Common myeloid progenitor, CD34-positive (primary cell): ENCODE measurements around the gene KRTAP4-4. TPM values are rescaled to one million over a fixed set of nuclear protein-coding genes. Genes with fewer than 3 reads are reported as not detected.
"Not testable (repeated sequence)": the region's sequence is repeated elsewhere in the genome, so short reads cannot be mapped to it uniquely, and the experiment has no call there.

Experiments
- CTCF ChIA-PET: fragments of 350-600 bp; sonication (Branson Sonifier 250); formaldehyde crosslinking; loops from one replicate; lab custom pipeline; 2021; ENCODE audit warnings: antibody characterized with exemption; lab: Charles Lee
- POLR2A ChIA-PET: fragments of 350-600 bp; sonication (Branson Sonifier 250); formaldehyde crosslinking; loops from one replicate; lab custom pipeline; 2021; ENCODE audit warnings: antibody characterized with exemption; lab: Charles Lee
- DNase-seq, 3 donors: peaks; one replicate each; pipeline versions ENCODE4 v3.0.0 to v3.0.0-alpha.2; 2013
- H3K27ac ChIP-seq, 2 experiments: 1 replicate in 1 of 2; 2 replicates in 1 of 2; pipeline ENCODE4 v1.7.0; 2013; ENCODE audit warnings: inconsistent platforms in 2 of 2, low read length in 2 of 2, mild to moderate bottlenecking in 2 of 2, low read depth in 1 of 2, moderate library complexity in 1 of 2; ENCODE audit not compliant: severe bottlenecking in 2 of 2, insufficient read depth in 1 of 2, poor library complexity in 1 of 2
- H3K27me3 ChIP-seq, 5 experiments: replicated peaks in 2 of 5; 1 replicate in 3 of 5; 2 replicates in 2 of 5; pipeline versions ENCODE4 v1.6.1 to v1.7.0; 2013; ENCODE audit warnings: low read length in 4 of 5, mild to moderate bottlenecking in 2 of 5, moderate library complexity in 2 of 5, inconsistent platforms in 1 of 5; ENCODE audit not compliant: insufficient read depth in 5 of 5, control insufficient read depth in 4 of 5
- H3K36me3 ChIP-seq, 4 experiments: 1 replicate in 2 of 4; 2 replicates in 2 of 4; pipeline versions ENCODE4 v1.6.1 to v1.7.0; 2013; ENCODE audit warnings: low read length in 3 of 4, control low read depth in 1 of 4, mild to moderate bottlenecking in 1 of 4; ENCODE audit not compliant: control insufficient read depth in 4 of 4, insufficient read depth in 4 of 4
- H3K4me1 ChIP-seq, 4 experiments: 1 replicate in 3 of 4; 2 replicates in 1 of 4; pipeline versions ENCODE4 v1.6.1 to v1.7.1; 2013; ENCODE audit warnings: low read length in 3 of 4, mild to moderate bottlenecking in 3 of 4, control low read depth in 1 of 4, inconsistent platforms in 1 of 4, moderate library complexity in 1 of 4; ENCODE audit not compliant: control insufficient read depth in 4 of 4, insufficient read depth in 4 of 4; ENCODE audit errors: control extremely low read depth in 1 of 4
- H3K4me3 ChIP-seq, 7 experiments: 1 replicate in 4 of 7; 2 replicates in 3 of 7; pipeline versions ENCODE4 v1.5.1 to v1.7.0; 2013; ENCODE audit warnings: mild to moderate bottlenecking in 7 of 7, low read length in 6 of 7, moderate library complexity in 6 of 7, inconsistent platforms in 2 of 7, low read depth in 2 of 7, control low read depth in 1 of 7; ENCODE audit not compliant: insufficient read depth in 4 of 7, control insufficient read depth in 1 of 7; ENCODE audit errors: extremely low read depth in 1 of 7
- H3K9me3 ChIP-seq, 5 experiments: 1 replicate in 4 of 5; 2 replicates in 1 of 5; pipeline versions ENCODE4 v1.6.1 to v1.7.1; 2013; ENCODE audit warnings: low read length in 4 of 5, mild to moderate bottlenecking in 2 of 5, inconsistent platforms in 1 of 5, low read depth in 1 of 5, moderate library complexity in 1 of 5; ENCODE audit not compliant: control insufficient read depth in 4 of 5, insufficient read depth in 2 of 5; ENCODE audit errors: control extremely low read depth in 1 of 5
- WGBS: methylation state at CpG from one replicate; pipeline ENCODE4 v1.1.5; 2013; ENCODE audit not compliant: insufficient coverage; 5-methylcytosine and 5-hydroxymethylcytosine counted together
- polyA plus RNA-seq: library from polyadenylated mRNA; unstranded; fragments of 120-200 nt; gene quantifications from one replicate; pipeline ENCODE4 v1.2.1, GENCODE V29; 2013

KRTAP4-4 gene
- polyA plus RNA-seq, result not detected

- DNase-seq, result no peak
- H3K27me3 ChIP-seq, result no peaks in the 10 kb centered on the region
- no CpG with 5 or more reads among the region's 1 CpG for WGBS
- H3K4me3 ChIP-seq, result no peak within 1 kb of the TSS
- H3K9me3 ChIP-seq, result no peaks in the 10 kb centered on the region
- ChIA-PET CTCF (interaction anchor here (2.2 kb wide), 1 partner anchor 9 kb away, joined by 5 read pairs; no protein-coding TSS in a partner anchor), POLR2A (no interaction called here)
- no peaks in the 10 kb centered on the region for H3K4me1 ChIP-seq
- no peak within 1 kb of the TSS for H3K27ac ChIP-seq
- H3K36me3 ChIP-seq, result no peaks in the 10 kb centered on the region
Measured at GRCh38 chr17:41160648-41161047, at the start of gene KRTAP4-4. TSS of gene KRTAP4-4 (minus strand) at chr17:41160748. CDS start at chr17:41160691, 57 bp downstream.

GRCh38 chr17:41199421-41200078, 39.0 kb upstream of the KRTAP4-4 start:
- Histone ChIP-seq H3K4me3 (no peak overlapping the region), H3K4me1 (no peaks in the 10 kb centered on the region), H3K27me3 (no peaks in the 10 kb centered on the region), H3K27ac (no peak overlapping the region), H3K36me3 (no peaks in the 10 kb centered on the region), H3K9me3 (peaks cover 0 to 2% (median 0%) of the 10 kb centered on the region in 5 experiments)
- WGBS, result 94% methylated on average over 3 of the region's 5 CpGs
- POLR2A ChIA-PET, result no interaction called here
- no peak for DNase-seq
- CTCF ChIA-PET, result no interaction called here

GRCh38 chr17:41196068-41196467, 35.5 kb upstream of the KRTAP4-4 start:
- CTCF ChIA-PET, result no interaction called here
- H3K4me3 ChIP-seq, result no peak overlapping the region
- no peaks in the 10 kb centered on the region for H3K4me1 ChIP-seq

GRCh38 chr17:41190328-41190727, 29.8 kb upstream of the KRTAP4-4 start:
- H3K9me3 ChIP-seq, result no peaks in the 10 kb centered on the region
- no peaks in the 10 kb centered on the region for H3K4me1 ChIP-seq
- 76% methylated on average over 3 of the region's 3 CpGs for WGBS
- H3K27ac ChIP-seq, result no peak overlapping the region
- H3K36me3 ChIP-seq, result no peaks in the 10 kb centered on the region
- H3K4me3 ChIP-seq, result no peak overlapping the region
- POLR2A ChIA-PET, result no interaction called here
- CTCF ChIA-PET, result no interaction called here
- no peak for DNase-seq
- H3K27me3 ChIP-seq, result peaks cover 0 to 4% (median 2%) of the 10 kb centered on the region in 5 experiments

More at GRCh38 chr17:41196068-41196467, 35.5 kb upstream of the KRTAP4-4 start:
- Histone ChIP-seq H3K36me3 (no peaks in the 10 kb centered on the region), H3K27ac (no peak overlapping the region), H3K27me3 (no peaks in the 10 kb centered on the region), H3K9me3 (peaks cover 0 to 2% (median 0%) of the 10 kb centered on the region in 5 experiments)
- POLR2A ChIA-PET, result no interaction called here
- no peak for DNase-seq
- no CpG with 5 or more reads among the region's 1 CpG for WGBS

GRCh38 chr17:41189837-41190318, 29.3 kb upstream of the KRTAP4-4 start, which contains the start of gene KRTAP9-1:
TSS of gene KRTAP9-1 (plus strand) at chr17:41189887. CDS start at chr17:41189887, 0 bp downstream.
- H3K36me3 ChIP-seq, H3K4me3 ChIP-seq, H3K9me3 ChIP-seq, H3K27ac ChIP-seq, H3K27me3 ChIP-seq, POLR2A ChIA-PET, H3K4me1 ChIP-seq, DNase-seq, CTCF ChIA-PET: not testable (repeated sequence)
- 89% methylated on average over 1 of the region's 1 CpG for WGBS

- no peaks in the 10 kb centered on the region for H3K4me1 ChIP-seq
- 100% methylated on average over 2 of the region's 2 CpGs for WGBS
- POLR2A ChIA-PET, result no interaction called here
- H3K27ac ChIP-seq, result no peak overlapping the region
- no peaks in the 10 kb centered on the region for H3K36me3 ChIP-seq
- DNase-seq, result no peak
- no peaks in the 10 kb centered on the region for H3K9me3 ChIP-seq
- CTCF ChIA-PET, result no interaction called here
- no peak overlapping the region for H3K4me3 ChIP-seq
- H3K27me3 ChIP-seq, result peaks cover 0 to 4% (median 2%) of the 10 kb centered on the region in 5 experiments
Measured at GRCh38 chr17:41186872-41187271, 26.3 kb upstream of the KRTAP4-4 start.

- Histone ChIP-seq H3K27ac (no peak overlapping the region), H3K9me3 (no peaks in the 10 kb centered on the region), H3K27me3 (peaks cover 0 to 2% (median 0%) of the 10 kb centered on the region in 5 experiments), H3K36me3 (no peaks in the 10 kb centered on the region), H3K4me1 (no peaks in the 10 kb centered on the region), H3K4me3 (no peak overlapping the region)
- WGBS, result no CpG with 5 or more reads among the region's 1 CpG
- CTCF ChIA-PET, result interaction anchor here (1.4 kb wide), 1 partner anchor 15 kb away, joined by 3 read pairs; no protein-coding TSS in a partner anchor
- no peak for DNase-seq
- POLR2A ChIA-PET, result no interaction called here
Measured at GRCh38 chr17:41185001-41185400, 24.5 kb upstream of the KRTAP4-4 start.
